Liver (tissue), 3 donors: ENCODE measurements around the gene CMIP.

ENCODE experiments used
- CTCF ChIP-seq: fragments of 150-350 bp; IDR thresholded peaks from 2 replicates; pipeline ENCODE4 v1.5.1; 2017; ENCODE audit warnings: improper control_type of control experiment, low read depth, low read length; ENCODE audit not compliant: missing input control
- EGR1 ChIP-seq, 2 donors: IDR thresholded peaks; 2 replicates each; pipeline ENCODE4 v1.6.1; 2016 to 2018; ENCODE audit warnings: antibody characterized with exemption in 2 of 2, low read depth in 2 of 2
- TAF1 ChIP-seq: conservative IDR thresholded peaks from 2 replicates; pipeline ENCODE4 v1.6.1; 2016; ENCODE audit warnings: antibody characterized with exemption, mild to moderate bottlenecking
- donor health status: healthy.
- donor health status: healthy.

- TF ChIP-seq CTCF (no peak), EGR1 (IDR thresholded peaks at IDR 0.05; ENCODE audit: low read depth in 2 of 2) (no peak), TAF1 (no peak)
Observed at GRCh38 chr16:81480606-81481206, 36.1 kb downstream of the CMIP start.
